SIG-M5 treated with dmso at 0.1 percent for 504 hours (cell line): ENCODE measurements around the gene GRAP.

Experiments
- DNase-seq: peaks from one replicate; lab custom pipeline; 2025; ENCODE audit not compliant: unreplicated experiment; lab: John Stamatoyannopoulos, UW

The GRAP gene

GRCh38 chr17:18986541-18987229 is 60.1 kb downstream of the GRAP start:
- DNase-seq, result no peak

- no peak for DNase-seq
These were observed 61.3 kb downstream of the GRAP start for GRCh38 chr17:18985475-18985874.

- no peak for DNase-seq
These were observed 62.3 kb downstream of the GRAP start for GRCh38 chr17:18984273-18985114.

- no peak for DNase-seq
These were observed 64.9 kb downstream of the GRAP start for GRCh38 chr17:18981642-18982424.

GRCh38 chr17:18981335-18981641 is 65.5 kb downstream of the GRAP start:
- no peak for DNase-seq

- DNase-seq, result no peak
These were observed 65.9 kb downstream of the GRAP start for GRCh38 chr17:18980682-18981334.

- DNase-seq, result no peak
These were observed 68.1 kb downstream of the GRAP start for GRCh38 chr17:18978655-18979054.

GRCh38 chr17:18978050-18978449 is 68.7 kb downstream of the GRAP start:
- no peak for DNase-seq

GRCh38 chr17:18977646-18978045 is 69.1 kb downstream of the GRAP start:
- no peak for DNase-seq

- no peak for DNase-seq
These were observed 69.7 kb downstream of the GRAP start for GRCh38 chr17:18977021-18977420.

- no peak for DNase-seq
These were observed 70.6 kb downstream of the GRAP start for GRCh38 chr17:18976201-18976600.

- no peak for DNase-seq
These were observed 71.2 kb downstream of the GRAP start for GRCh38 chr17:18975597-18975996.

- DNase-seq, result no peak
These were observed 72.2 kb downstream of the GRAP start for GRCh38 chr17:18974407-18975149.

GRCh38 chr17:18971801-18972200 is 75.0 kb downstream of the GRAP start:
- no peak for DNase-seq
